ENCODE data around the gene POGZ. TPM values are rescaled to one million over a fixed set of nuclear protein-coding genes. Genes with fewer than 3 reads are reported as not detected.

POGZ gene, protein sequence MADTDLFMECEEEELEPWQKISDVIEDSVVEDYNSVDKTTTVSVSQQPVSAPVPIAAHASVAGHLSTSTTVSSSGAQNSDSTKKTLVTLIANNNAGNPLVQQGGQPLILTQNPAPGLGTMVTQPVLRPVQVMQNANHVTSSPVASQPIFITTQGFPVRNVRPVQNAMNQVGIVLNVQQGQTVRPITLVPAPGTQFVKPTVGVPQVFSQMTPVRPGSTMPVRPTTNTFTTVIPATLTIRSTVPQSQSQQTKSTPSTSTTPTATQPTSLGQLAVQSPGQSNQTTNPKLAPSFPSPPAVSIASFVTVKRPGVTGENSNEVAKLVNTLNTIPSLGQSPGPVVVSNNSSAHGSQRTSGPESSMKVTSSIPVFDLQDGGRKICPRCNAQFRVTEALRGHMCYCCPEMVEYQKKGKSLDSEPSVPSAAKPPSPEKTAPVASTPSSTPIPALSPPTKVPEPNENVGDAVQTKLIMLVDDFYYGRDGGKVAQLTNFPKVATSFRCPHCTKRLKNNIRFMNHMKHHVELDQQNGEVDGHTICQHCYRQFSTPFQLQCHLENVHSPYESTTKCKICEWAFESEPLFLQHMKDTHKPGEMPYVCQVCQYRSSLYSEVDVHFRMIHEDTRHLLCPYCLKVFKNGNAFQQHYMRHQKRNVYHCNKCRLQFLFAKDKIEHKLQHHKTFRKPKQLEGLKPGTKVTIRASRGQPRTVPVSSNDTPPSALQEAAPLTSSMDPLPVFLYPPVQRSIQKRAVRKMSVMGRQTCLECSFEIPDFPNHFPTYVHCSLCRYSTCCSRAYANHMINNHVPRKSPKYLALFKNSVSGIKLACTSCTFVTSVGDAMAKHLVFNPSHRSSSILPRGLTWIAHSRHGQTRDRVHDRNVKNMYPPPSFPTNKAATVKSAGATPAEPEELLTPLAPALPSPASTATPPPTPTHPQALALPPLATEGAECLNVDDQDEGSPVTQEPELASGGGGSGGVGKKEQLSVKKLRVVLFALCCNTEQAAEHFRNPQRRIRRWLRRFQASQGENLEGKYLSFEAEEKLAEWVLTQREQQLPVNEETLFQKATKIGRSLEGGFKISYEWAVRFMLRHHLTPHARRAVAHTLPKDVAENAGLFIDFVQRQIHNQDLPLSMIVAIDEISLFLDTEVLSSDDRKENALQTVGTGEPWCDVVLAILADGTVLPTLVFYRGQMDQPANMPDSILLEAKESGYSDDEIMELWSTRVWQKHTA (N-terminal part only)
- total RNA-seq: 37.3 TPM
- long read RNA-seq, partial matches to known transcripts: 6 of 11 reads
- long read RNA-seq, other reads (novel, unspliced or antisense): 3 of 11 reads

DNA sequence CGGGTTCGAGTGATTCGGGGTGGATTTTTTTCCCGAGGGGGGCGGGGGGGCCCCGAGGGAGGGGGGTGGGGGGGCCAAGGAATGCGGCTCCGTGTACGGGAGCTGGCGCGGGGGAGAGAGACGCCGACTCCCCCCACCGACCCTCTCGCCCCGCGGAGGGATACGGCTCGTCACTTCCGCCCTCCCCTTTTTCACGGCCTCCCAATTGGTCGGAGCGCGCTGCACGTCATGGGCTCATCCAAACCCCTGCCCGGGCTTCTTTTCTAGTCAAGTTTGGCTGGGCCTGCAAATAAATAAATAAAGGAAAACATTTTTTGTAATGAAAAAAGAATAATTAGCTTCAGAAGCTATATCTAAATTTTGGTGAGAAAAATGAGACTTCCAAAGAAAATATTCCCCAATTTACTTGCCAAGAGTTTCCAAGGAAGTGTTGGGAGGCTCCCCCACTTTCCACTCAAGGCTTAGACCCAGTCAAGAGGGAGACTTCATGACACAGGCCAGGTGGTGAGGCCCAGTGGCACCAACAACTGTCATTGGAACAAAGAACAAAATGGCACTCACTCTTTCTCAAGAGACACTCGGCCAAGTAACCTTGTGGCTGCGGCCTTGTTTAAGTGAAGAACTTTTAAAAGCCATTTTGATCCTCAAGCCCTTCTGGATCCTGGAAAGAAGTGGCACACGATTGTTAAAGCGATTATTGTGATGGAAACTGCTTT is at the start of gene POGZ:
POGZ (minus strand) TSS at position 164 of the 716 bp plus-strand sequence. CDS start 17,290 bp downstream, outside the sequence.
- Histone ChIP-seq H3K27ac (replicated peaks) (peak within 1 kb of the TSS; percentile 96), H3K4me3 (peak within 1 kb of the TSS; percentile 76), H3K27me3 (ENCODE audit: low read depth) (no peaks in the 10 kb centered on the region), H3K36me3 (no peaks in the 10 kb centered on the region), H3K4me1 (peaks cover 42% of the 10 kb centered on the region), H3K9me3 (replicated peaks) (no peaks in the 10 kb centered on the region)
- intact Hi-C loops (cut with micrococcal nuclease): loop anchor here (10.0 kb wide), 1 partner anchor 55 kb away; the partner anchor contains the start of gene CGN
- peak; percentile 98 for DNase-seq
- TF ChIP-seq, protein P1, sequence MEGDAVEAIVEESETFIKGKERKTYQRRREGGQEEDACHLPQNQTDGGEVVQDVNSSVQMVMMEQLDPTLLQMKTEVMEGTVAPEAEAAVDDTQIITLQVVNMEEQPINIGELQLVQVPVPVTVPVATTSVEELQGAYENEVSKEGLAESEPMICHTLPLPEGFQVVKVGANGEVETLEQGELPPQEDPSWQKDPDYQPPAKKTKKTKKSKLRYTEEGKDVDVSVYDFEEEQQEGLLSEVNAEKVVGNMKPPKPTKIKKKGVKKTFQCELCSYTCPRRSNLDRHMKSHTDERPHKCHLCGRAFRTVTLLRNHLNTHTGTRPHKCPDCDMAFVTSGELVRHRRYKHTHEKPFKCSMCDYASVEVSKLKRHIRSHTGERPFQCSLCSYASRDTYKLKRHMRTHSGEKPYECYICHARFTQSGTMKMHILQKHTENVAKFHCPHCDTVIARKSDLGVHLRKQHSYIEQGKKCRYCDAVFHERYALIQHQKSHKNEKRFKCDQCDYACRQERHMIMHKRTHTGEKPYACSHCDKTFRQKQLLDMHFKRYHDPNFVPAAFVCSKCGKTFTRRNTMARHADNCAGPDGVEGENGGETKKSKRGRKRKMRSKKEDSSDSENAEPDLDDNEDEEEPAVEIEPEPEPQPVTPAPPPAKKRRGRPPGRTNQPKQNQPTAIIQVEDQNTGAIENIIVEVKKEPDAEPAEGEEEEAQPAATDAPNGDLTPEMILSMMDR (IDR thresholded peaks at IDR 0.05; ENCODE audit: borderline replicate concordance): no peak

DNA sequence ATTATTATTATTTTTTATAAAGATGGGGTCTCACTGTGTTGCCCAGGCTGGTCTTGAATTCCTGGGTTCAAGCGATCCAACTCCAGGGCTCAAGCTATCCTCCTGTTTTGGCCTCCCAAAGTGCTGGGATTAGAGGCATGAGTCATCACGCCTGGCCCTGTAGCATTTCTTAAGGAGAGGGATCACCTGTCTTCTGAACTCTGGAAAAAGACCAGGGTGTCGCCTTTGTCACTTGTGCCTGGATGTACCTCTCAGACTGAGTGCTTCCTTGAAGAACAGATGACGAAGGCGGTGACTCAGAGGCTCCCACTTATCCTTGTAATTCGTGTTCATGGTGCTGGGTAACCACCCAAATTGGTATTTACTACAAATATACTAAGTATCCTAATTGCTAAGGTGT is 49.5 kb upstream of the POGZ start:
- H3K4me1 ChIP-seq: peaks cover 25% of the 10 kb centered on the region
- no peaks in the 10 kb centered on the region for H3K9me3 ChIP-seq (replicated peaks)
- no peaks in the 10 kb centered on the region for H3K36me3 ChIP-seq
- H3K27me3 ChIP-seq (ENCODE audit: low read depth): peaks cover 18% of the 10 kb centered on the region
- no peak overlapping the region for H3K27ac ChIP-seq (replicated peaks)
- intact Hi-C loops (cut with micrococcal nuclease): no loop called here
- H3K4me3 ChIP-seq: no peak overlapping the region
- TF ChIP-seq, protein P1 (IDR thresholded peaks at IDR 0.05; ENCODE audit: borderline replicate concordance): no peak
- DNase-seq: no peak

DNA sequence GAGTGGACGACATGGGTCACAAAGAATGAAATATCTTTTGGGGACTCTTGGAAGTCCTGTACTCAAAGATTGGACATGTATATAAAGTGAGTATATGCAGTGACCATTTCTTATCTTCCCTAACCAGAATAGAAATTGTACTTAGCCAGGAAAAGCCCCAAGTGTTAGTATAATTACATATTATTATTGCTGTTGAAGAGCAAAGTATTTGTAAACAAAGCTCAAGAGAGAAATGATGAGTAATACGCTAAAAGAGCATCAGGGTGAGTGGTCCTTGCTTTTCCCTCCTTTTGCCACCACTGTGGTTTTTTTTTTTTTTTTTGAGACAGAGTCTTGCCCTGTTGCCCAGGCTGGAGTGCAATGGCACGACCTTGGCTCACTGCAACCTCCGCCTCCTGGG is 45.5 kb upstream of the POGZ start:
- TF ChIP-seq, protein P1 (IDR thresholded peaks at IDR 0.05; ENCODE audit: borderline replicate concordance): no peak
- intact Hi-C loops (cut with micrococcal nuclease): no loop called here
- no peak for DNase-seq
- H3K27me3 ChIP-seq (ENCODE audit: low read depth): no peaks in the 10 kb centered on the region
- H3K36me3 ChIP-seq: no peaks in the 10 kb centered on the region
- no peaks in the 10 kb centered on the region for H3K9me3 ChIP-seq (replicated peaks)
- no peak overlapping the region for H3K4me3 ChIP-seq
- H3K27ac ChIP-seq (replicated peaks): no peak overlapping the region
- no peaks in the 10 kb centered on the region for H3K4me1 ChIP-seq

DNA sequence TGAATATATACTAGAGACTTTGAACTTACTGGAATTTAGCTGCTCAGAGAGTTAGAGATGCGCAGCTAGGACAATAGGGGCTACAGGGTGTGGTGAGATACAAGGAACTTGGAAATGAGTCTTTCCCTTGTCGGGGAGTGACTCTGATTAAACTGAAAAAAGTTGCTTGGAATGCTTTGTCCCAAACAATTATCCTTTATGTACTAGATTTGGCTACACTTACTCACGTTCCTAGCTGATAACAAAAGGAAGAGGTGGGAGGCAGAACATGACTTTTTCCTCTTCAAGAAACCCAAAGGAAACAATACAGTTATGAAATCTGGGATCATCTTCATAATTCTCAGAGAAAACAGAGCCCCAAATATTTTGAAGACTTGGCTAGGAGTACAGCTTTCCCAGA is 45.0 kb upstream of the POGZ start:
- H3K4me3 ChIP-seq: no peak overlapping the region
- intact Hi-C loops (cut with micrococcal nuclease): no loop called here
- no peaks in the 10 kb centered on the region for H3K36me3 ChIP-seq
- no peaks in the 10 kb centered on the region for H3K9me3 ChIP-seq (replicated peaks)
- DNase-seq: no peak
- no peaks in the 10 kb centered on the region for H3K4me1 ChIP-seq
- no peak overlapping the region for H3K27ac ChIP-seq (replicated peaks)
- no peaks in the 10 kb centered on the region for H3K27me3 ChIP-seq (ENCODE audit: low read depth)
- TF ChIP-seq, protein P1 (IDR thresholded peaks at IDR 0.05; ENCODE audit: borderline replicate concordance): no peak

Data from left ventricle myocardium inferior (tissue), 1 donor.